ENCODE measurements around the gene RC3H2.
"Not testable (repeated sequence)": the region's sequence is repeated elsewhere in the genome, so short reads cannot be mapped to it uniquely, and the experiment has no call there.

The RC3H2 gene

DNA sequence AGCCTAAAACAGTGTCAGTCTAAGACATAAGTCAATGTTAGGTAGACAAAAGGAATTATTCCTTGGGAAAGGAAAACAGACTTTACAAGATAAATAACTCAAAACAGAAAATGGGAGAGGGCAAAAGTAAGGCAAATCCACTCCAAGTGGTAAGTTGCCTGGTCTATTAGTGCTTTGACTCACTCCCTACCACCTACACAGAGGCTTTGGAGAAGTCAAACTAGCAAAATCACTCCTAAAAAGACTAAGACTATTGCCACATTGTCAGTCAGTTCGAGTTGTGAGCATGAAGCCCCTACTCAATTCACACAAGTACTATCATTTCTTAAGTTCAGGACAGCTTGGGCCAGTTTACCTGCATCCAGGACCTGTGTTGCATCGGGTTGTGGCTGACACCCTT is 13.2 kb upstream of the RC3H2 start:
- no peak for DNase-seq (ENCODE audit: low read depth)

DNA sequence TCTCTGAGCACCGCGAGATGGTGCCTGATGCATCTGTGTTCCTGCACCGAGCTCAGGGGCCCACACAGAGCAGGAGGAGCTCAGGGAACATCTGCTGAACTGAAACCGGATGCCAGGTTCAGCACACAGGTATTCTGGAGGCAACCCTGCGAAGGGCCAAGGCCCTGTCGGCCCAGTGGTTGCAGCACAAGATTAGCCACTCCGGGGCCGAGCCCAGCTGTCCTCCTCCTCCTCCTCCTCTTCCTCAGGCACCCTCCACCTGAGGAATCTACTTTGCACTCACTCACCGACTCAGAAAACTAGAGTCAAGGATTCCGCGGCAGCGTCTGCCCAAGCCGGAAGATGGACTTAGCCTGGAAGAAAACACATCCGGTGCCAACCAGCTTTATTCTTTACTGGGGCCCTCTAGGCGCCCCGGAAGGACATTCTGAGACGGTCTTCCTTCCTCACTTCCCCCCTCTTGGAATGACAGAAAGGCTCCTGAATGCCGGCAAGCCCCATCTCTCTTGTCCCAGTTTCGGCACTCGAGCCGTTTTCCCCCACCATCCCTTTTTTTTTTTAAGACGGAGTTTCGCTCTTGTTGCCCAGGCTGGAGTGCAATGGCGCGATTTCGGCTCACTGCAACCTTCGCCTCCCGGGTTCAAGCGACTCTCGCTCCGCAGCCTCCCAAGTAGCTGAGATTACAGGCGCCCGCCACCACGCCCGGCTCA is 8.0 kb upstream of the RC3H2 start, which contains the start of gene ZBTB6:
ZBTB6 (minus strand) TSS at position 360 of the 710 bp plus-strand sequence. CDS start 1,251 bp downstream, outside the sequence.
- peak; percentile 38 for DNase-seq (ENCODE audit: low read depth)

DNA sequence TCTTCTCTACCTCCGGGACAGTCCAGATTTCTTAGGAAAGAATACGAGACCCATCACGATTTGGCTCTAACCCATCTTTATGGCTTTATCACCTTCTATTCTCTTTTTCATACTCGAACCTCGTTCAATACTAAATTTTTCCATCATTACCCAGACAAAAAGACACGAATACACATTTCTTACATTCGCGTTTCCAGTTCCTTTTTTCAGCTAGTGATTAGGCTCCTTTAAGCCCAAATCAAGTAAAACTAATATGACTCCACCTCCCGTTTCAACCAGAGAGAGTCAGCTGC is 7.5 kb upstream of the RC3H2 start:
- DNase-seq (ENCODE audit: low read depth): no peak

DNA sequence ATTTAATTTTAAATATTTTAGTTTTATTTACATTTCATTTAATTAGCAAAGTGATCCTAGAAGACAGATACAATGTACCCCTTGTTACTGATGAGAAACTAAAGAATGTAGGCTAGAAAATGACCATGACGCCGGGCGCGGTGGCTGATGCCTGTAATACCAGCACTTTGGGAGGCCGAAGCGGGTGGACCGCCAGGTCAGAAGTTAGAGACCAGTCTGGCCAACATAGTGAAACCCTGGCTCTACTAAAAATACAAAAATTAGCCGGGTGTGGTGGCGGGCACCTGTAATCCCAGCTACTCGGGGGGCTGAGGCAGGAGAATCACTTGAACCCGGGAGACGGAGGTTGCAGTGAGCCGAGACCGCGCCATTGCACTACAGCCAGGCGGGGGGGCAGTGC is 963 bp upstream of the RC3H2 start:
- not testable (repeated sequence) for DNase-seq (ENCODE audit: low read depth)

DNA sequence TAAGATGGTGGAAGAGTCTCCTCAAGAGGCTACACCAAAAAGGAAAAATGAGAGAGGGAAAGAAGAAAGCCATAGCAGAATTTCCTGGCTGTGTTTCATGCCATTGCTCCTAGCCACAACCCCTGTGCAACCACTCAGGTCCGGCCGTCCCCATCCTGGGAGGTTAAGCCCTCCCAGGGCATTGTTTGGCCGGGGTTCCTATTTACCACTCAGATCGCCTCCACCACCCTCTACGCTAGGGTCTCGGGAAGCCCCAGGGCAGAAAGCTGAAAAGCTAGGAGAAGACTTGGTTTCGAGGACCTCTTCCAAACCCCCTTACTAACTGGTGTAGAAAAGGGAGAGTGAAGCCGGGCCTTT is 715 bp downstream of the RC3H2 start:
- no peak for DNase-seq (ENCODE audit: low read depth)

DNA sequence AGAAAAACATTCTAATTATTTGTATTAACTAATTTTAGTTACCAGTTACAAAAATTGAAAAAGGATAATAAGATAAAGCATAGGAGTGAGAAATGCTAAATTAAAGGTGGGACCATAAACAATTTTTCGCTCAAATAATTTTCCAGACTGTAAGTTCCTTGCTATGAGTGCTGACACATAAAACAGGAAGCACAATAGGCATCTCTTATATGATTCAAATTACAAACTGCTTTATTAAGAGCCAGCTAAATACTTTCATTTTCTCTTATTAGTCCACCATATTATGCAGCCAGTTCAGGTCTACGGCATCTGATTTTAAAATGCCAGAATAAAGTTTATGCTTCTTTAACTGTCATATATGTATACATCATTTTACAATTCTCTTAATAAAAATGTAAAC is 4.4 kb downstream of the RC3H2 start:
- no peak for DNase-seq (ENCODE audit: low read depth)

DNA sequence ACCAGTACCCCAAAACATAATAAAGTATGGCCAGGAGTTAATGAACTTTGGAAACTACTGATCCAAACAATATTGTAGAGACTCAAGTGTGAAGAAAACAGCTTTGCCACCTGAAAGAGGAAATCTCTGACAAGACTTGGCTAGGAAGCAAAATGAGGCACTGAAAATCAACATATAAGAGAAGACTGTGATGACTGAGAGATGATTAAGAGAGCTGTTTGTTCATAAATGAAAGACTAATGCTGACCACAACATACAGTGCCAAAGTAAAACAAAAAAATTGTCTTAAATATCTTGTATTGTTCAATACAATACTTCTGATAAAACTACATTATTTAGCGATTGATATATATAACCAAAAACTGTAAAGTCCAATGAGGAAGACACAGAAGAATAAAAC is 7.2 kb downstream of the RC3H2 start:
- DNase-seq (ENCODE audit: low read depth): no peak

DNA sequence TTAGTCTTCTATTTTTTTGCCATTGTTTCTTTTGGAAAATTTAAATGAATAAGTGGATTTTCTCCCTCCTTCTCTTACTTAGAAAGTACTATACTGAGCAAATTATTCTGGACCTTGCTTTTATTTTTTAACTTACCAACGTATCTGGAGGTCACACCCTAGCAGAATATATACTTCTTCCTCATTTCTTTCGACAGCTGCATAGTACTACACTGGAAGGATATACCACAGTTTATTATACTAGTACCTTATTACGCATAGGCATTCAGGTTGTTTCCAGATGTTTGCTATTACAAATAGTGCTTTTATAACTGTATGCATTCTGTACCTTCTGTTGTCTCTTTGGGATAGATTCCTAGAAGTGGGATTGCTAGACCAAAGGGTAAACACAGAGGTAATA is 16.7 kb downstream of the RC3H2 start:
- DNase-seq (ENCODE audit: low read depth): no peak

DNA sequence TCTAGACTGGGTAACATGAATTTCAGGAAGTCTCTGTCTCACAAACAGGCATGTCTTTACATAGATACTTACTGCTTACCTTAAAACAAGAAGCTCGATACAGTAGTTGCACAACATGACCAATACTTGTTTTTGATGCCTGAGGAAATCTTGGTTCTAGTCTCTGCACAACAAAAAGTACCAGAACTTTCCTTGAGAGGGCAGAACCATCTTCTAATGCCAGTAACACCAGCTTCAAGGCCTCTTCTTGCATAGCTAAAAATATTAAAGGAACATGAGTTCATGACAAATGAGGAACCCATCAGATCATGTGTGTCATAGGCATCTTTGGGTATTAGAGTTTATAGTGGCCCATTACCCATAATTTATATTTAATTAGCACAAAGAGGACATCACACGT is 22.0 kb downstream of the RC3H2 start:
- DNase-seq (ENCODE audit: low read depth): no peak

DNA sequence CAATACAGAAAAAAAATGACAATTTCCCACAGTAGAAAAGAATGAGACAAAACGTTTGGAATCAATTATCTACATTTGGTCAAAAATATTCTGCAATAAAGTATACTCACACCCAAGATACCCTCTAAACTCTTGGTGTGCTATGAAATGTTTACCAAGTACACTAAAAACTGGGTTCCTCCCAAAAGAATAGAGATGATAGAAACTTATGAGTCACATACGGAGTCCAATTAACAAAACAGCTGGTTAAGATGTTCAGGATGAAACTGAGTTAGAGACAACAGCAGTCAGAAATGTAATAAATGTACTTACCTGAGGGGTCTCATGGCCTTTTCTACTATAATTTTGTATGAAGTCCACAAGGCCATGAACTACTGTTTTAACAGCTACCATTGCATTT is 25.7 kb downstream of the RC3H2 start:
- no peak for DNase-seq (ENCODE audit: low read depth)

DNA sequence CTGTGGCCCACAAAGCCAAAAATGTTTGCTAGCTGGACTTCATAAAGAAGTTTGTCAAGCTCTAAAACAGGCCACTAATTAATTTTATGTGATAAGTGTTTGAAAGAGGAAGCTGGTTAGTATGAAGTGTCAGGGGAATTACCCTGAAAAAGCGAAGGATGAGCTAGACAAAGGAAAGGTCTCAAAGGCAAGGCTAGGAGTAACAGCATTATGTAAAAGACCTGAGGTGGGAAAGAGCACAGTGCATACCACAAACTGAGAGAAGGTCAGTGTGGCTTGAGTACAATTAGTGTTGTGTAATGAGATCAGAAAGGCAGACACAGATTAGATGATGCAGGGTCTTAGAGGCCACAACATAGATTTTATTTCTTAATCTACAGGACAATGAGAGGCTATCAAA is 29.6 kb downstream of the RC3H2 start:
- DNase-seq (ENCODE audit: low read depth): no peak

DNA sequence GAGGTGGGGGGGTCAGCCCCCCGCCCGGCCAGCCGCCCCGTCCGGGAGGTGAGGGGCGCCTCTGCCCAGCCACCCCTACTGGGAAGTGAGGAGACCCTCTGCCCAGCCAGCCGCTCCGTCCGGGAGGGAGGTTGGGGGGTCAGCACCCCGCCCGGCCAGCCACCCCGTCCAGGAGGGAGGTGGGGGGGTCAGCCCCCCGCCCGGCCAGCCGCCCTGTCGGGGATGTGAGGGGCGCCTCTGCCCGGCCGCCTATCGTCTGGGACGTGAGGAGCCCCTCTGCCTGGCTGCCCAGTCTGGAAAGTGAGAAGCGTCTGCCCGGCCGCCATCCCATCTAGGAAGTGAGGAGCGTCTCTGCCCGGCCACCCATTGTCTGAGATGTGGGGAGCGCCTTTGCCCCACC is 37.9 kb downstream of the RC3H2 start:
- DNase-seq (ENCODE audit: low read depth): not testable (repeated sequence)

DNA sequence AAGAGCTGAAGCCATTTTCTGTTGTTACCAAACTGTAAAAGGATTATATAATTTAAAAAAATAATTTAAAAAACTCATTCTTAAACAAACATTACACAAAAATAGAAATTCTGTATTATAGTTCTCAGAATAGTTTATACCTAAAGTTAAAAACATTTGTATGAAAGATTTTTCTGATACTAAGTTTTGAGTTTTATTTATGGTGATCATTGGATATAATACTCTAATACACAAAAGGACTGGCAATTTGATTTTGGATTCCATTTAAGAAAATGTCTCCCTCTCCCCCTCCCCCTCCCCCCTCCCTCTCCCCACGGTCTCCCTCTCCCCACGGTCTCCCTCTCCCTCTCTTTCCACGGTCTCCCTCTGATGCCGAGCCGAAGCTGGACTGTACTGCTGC is 39.1 kb downstream of the RC3H2 start:
- DNase-seq (ENCODE audit: low read depth): no peak

DNA sequence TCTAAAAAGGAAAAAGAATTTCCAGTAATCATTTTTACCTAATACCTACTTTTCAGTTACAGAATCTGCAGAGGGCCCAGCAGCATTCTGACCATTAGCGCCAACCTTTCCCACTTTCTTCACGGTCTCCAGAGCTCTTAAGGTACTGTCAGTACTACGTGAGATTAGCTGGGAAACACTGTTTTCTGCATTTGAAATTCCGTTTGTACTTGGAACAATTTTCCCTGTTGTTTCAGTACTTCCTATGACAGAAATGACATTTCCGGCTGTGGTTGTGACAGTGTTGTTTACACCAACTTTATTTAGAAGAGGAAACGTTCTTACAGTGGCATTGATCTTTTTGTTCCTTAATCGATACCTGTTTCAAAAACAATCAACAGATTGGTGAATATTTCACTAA is 39.9 kb downstream of the RC3H2 start:
- no peak for DNase-seq (ENCODE audit: low read depth)

DNA sequence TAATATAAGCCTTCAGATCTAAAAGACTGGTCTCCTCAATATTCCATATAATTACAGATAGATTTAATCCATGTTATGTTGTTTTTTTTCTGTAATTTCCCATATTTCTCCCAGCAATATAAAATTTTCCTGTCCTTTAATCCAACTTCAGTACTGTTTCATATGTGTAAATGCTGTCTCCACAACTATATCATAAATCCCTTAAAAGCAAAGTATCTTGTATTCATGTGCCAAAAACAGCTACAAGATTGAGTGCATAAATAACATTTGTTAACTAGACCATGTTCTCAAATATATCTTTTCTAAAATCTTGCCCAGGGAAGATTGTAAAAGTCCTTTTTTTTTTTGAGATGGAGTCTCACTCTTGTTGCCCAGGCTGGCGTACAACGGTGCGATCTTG is 41.8 kb downstream of the RC3H2 start:
- no peak for DNase-seq (ENCODE audit: low read depth)

DNA sequence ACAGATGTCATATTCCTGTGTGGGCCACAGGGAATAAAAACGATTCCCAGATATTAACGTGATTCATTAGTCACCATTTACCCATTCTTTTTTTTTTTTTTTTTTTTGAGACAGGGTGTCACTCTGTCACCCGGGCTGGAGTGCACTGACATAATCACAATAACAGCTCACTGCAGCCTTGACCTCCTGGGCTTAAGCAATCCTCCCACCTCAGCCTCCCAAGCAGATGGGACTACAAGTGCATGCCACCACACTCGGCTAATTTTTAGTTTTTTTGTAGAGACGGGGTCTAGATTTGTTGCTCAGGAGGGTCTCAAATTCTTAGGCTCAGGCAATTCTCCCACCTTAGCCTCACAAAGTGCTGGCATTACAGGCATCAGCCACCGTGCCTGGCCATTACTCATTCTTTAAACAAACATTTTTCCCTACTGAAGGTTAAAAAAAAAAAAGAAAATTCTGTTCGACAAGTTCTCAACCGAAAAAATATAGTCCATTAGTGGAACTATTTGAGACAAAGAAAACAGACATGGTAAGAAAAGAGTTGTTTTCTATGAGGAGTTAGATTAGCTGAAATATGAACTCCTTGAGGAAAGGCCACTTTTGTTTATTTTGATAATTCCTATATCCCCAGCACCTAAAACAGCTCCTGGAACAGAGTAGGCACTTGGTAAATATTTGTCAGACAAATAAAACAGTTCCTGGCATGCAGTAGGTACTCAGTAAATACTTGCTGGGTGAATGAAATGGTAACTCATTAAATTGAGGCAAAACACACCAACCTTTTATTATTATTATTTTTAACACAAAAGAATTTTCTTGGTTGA is 44.6 kb downstream of the RC3H2 start:
- DNase-seq (ENCODE audit: low read depth): no peak

DNA sequence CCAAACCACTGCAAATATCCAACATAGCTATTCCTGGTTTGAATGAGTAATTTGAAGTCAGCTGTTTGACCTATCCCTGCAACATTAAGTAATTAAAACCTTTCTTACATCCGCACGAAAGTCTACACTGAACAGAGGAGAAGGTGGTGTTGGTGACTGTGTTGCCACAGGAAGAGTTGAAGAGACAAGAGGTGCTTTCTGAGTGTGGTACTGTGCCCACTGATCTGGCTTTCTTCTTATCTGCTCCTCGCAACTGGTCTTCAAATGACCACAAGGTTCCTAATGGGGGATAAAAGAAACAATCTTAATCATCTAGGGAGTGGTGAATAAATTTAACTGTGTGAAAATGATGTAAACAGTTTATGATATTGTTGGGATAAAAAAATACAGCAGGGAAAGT is 47.3 kb downstream of the RC3H2 start:
- DNase-seq (ENCODE audit: low read depth): no peak

DNA sequence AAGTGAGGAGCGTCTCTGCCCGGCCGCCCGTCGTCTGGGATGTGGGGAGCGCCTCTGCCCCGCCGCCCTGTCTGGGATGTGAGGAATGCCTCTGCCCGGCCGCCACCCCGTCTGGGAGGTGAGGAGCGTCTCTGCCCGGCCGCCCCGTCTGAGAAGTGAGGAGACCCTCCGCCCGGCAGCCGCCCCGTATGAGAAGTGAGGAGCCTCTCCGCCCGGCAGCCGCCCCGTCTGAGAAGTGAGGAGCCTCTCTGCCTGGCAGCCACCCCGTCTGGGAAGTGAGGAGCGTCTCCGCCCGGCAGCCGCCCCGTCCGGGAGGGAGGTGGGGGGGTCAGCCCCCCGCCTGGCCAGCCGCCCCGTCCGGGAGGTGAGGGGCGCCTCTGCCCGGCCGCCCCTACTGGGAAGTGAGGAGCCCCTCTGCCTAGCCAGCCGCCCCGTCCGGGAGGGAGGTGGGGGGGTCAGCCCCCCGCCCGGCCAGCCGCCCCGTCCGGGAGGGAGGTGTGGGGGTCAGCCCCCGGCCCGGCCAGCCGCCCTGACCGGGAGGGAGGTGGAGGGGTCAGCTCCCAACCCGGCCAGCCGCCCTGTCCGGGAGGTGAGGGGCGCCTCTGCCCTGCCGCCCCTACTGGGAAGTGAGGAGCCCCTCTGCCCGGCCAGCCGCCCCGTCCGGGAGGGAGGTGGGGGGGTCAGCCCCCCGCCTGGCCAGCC is 52.9 kb downstream of the RC3H2 start:
- not testable (repeated sequence) for DNase-seq (ENCODE audit: low read depth)

DNA sequence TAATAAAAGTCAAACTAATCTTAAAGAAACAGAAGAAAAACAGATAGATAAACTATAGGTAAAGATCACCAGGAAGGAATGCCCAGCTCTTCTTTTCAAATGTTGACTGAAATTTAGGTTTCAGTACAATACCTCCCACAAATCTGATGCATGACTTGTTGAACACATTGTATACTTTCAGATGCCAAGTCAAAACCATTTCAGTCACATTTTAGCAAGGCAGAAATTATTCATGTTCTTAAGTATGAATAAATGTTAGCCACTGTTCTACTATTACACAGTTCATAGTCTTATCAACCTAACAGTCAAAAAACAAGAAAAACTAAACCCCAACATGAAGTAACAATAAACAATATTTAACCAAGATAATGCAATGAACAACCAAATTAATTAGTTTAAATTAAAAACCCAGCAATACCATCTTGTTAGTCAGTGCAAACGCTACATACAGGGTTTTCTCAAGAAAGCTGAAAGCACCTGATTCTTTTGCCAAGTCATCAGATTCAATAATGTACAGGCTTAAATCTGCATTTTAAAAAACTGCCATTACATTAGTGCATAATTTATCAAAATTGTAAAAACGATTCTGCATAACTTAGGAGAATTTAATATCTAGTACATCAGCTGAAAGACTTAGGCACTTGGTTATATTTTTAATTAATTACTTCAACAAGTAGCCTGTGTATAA is 56.8 kb downstream of the RC3H2 start:
- DNase-seq (ENCODE audit: low read depth): no peak

DNA sequence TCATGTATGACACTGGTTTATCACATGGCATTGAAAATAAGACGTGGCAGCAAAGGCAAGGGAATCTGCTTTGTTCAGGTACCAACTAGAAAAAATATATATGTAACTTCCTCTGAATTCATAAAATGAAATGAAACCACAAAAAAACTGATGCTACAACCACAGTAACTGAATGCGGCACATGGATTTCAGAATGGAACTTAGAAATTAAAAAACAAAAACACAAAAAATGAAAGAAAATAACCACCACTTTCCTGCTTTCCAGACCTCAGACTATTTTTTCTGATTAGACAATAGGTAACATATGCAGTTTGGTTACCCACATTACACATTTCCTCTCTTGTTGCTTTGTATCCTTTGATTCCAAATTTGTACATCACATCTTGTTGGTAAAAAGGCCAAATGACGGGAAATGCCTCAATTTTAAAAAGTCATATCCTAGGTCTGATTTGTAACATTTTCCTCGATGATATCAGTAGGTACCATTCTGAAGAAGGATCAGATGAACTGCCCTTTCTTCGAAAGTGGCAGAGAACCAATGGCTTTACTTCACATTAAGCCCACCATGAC is 58.7 kb downstream of the RC3H2 start:
- no peak for DNase-seq (ENCODE audit: low read depth)

DNA sequence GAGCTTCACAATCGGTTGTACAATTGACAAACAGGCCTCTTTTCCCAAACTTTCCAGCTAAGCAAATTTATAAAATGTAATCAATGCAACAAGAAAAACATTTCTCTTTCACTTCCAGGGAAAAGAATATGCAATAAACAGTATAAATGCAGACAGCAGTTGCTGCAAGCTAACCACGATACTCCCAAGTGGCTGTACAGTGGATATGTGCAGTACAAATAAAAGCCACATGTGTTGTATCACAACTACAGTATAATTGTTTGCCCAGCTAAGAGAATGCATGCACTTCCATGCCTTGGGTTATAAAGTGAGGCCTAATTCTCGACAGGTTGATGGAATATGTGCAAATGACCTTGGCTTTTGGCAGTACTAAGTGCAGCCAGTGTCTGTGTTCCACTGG is 60.0 kb downstream of the RC3H2 start:
- no peak for DNase-seq (ENCODE audit: low read depth)

DNA sequence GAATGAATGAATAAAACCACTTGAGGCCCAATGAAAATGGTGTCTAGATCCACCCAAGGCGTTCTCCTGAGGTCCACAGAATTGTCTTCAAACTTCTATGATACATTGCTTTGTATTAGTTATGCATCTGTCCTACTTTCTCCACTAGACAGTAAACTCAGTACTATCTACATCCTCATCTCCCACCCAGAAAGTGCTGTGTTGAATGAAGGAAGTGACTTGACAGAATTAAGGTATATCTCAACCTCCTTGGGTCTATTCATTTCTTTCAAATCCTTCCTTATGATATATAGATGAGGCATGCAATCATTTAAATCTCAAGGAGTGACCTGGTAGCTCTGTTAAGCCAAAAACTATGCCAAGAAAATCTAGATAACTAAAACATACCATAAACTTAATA is 61.0 kb downstream of the RC3H2 start:
- no peak for DNase-seq (ENCODE audit: low read depth)

Measured in stimulated activated CD8-positive, alpha-beta memory T cell treated with anti-CD3 and anti-CD28 coated beads, Interleukin-4, amount 100 ng/mL, for 24 hours (primary cell).